GM21619 (cell line): ENCODE data around the gene TTYH3.
A peak's percentile ranks its signal among the peaks of the same experiment; 100 is the strongest.

ENCODE experiments used
- ATAC-seq: cut with Tn5 transposase; IDR thresholded peaks from one replicate; pipeline ENCODE4 v1.9.1; 2021; ENCODE audit not compliant: unreplicated experiment

The TTYH3 gene

GRCh38 chr7:2614631-2615330 is 17.0 kb upstream of the TTYH3 start:
- no peak for ATAC-seq

DNA sequence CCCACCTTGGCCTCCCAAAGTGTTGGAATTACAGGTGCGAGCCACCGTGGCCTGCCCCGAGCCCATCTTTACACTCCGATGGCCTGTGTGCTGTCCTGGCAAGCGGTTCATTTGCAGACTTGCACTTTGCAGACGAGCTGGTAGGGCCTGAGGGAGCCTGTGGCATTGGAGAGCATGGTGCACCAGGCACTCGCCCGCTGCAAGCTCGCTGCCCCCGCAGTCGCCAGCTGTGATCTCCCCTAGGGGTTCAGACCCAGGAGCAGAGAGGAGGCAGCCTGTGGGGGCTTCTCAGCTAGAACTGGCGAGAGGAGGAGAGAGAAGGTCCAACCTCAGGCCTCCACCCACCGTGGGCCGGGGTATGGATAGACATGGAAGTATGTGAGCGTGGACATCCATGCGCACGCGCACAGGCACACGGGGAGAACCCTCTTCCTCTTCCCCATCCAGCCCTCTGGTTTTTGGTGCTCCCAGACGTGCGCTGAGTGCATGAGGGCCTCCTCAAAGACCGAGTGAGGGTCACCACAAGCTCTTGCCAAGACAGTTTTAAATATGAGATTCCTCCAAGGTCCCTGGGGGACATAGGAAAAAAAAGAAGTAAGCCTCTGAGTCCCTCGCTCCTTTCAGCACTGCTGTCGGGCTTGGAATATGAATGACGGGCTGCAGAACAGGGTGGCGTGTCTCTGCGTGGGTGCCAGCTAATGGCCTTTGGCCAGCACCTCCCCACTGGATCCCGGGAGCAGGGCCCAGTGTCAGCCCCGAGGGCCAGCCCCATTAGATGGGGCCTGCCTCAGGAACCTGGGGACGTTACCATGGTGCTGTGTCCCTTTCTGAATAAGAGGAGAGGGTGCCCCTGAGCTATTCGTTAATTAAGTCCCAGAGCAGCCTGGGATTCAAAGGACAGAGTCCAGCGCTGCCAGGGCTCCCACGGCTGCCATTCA is 15.1 kb upstream of the TTYH3 start:
- no peak for ATAC-seq

DNA sequence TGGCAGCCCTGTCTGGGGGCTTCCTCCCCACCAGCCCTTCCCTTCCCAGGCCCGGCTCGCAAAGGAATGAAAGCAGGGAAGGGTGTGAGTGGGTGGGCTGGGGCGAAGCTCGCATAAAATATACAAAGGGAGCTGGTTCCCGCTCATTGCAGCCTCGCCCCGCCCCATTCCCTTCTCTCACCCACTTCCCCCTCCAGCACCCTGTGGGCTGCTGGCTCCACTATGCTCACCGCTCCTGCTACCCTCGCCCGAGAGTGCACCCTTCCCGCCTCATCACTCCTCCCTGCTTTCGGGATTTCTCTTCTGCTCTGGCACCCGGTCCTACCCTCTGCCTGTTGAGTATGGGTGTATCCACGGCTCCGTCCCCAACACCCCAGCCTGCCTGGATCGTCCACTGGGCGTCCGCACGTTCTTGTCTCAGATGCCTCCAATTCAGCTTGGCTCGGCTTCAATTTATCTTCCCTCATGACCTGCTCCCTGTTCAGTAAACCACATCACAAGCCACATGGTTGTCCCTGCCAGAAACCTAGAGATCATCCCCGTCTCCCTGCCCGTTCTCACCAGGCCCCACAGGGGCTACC is 14.4 kb upstream of the TTYH3 start:
- no peak for ATAC-seq

- no peak for ATAC-seq
Observed at GRCh38 chr7:2619116-2619515, 12.7 kb upstream of the TTYH3 start.

DNA sequence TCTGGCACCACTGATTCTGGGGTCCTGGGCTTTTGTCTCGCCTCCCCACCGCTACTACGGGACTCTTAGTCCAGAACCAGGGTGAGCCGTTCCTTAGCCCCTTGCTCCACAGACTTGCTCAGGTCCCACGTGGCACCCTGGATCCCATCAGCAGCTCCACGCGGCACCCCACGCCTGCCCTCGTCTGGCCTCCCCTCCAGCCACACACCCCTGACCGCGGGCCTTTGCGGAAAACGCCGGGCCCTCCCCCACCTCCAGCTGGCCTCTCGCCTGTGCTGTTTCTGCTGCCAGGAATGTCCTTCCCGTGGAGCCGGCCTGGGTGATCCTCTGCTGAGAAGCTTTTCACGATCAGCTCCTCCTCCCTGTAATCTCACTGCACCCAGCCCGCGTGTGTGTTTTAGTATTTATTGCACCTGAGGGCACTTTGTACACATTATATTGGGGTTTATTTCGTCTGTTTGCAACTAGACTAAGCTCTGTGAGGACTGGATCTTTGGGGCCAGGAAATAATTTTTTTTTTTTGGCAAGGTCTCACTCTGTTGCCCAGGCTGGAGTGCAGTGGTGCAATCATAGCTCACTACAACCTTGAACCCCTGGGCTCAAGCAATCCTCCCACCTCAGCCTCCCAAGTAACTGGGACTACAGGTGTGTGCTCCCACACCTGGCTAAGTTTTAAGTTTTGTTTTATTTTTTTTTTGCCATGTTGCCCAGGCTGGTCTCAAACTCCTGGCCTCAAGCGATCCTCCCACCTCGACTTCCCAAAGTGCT is 10.5 kb upstream of the TTYH3 start:
- no peak for ATAC-seq

GRCh38 chr7:2621948-2622640 is 9.7 kb upstream of the TTYH3 start:
- no peak for ATAC-seq

- ATAC-seq: no peak
Observed at GRCh38 chr7:2622869-2623697, 8.7 kb upstream of the TTYH3 start.

- ATAC-seq: no peak
Observed at GRCh38 chr7:2623698-2624014, 8.1 kb upstream of the TTYH3 start.

DNA sequence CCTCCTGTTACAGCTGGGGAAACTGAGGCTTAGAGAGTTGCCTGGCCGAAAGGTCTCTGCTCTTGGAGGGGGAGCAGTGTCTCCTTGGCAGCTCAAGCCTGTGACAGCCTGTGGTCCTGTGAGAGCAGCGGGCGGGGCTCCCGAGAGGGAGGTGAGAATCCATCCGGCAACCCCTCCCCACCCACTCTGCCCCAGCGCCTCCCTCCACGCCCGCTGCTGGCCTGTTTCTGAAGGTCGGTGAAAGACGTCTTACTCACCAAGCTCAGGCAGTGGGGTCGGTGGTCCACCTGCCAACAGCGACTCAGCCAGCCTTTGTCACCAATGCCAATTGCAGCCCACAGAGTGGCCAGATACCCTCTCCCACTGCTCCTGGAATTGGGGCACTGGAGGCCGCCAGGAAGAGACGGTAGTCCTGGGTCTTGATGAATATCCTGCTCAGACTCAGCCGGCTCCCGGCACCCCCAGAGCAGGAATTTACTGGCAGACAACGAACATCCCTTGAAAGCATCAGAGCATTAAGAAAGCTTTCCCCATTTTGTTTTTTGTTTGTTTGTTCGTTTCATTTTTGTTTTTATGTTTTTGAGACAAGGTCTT is 7.4 kb upstream of the TTYH3 start:
- ATAC-seq: no peak

DNA sequence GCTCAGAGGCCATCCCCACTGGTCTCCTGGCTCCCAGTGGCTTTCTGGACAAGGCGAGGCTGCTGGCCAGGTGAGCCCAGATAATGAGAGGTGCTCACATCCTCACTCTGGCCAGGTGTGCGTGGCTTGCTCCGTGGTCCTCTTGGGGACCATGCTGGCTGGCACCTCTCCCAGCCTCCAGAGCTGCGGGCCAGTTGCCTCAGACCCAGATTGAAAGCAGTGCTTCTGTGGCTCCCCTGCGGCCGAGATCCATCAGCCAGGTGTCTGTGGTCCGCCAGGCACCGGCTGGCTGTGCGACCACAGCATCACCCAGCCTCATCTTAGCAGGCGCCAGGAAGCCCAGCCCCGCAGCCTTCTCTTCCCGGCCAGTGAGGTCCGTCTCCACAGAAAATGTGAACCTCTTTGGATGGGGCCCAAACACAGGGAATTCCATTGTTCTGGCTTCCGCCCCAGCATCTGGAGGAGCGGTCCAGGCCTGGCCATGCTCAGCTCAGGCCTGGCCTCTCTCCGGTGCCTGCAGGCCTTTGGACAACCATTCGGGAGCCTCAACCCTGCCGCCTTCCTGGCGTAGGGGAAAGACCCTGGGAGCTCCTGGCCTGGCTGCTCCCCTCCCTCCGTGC is 5.2 kb upstream of the TTYH3 start:
- no peak for ATAC-seq

DNA sequence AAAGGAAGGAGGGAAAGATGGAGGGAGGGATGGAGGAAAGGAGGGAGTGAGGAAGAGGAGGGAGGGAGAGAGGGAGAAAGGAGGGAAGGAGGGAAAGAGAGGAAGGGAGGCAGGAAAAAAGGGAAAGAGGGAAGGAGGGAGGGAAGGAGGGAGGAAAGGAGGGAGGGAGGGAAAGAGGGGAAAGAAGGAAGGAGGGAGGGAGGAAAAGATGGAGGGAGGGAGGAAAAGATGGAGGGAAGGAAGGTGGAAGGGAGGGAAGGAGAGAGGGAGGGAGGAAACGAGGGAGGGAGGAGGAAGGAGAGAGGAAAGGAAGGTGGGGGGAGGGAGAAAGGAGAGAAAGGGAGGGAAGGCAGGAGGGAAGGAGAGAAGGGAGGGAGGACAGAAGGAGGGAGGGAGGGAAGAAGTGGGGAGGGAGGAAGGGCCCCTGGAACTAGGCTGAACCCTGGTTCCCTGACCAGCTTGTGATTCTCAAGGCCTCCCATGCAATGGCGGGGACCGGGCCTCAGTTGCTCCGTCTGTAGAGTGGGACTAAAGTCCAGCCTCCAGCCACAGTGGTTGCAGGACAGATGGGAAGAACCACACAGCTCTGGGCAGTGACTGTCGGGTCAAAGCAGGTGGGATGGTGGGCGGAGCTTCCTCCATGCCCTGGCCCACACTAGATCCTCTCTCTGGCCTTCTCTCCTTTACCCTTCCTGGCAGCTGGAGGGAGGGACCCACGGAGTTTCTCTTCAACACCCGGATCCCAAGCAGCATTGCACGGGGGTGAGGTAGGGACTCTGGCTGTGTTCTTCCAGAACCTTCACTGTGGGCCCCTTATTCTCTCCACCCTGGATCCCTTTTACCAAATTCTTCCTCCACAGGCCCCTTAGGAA is 4.3 kb upstream of the TTYH3 start:
- ATAC-seq: no peak

DNA sequence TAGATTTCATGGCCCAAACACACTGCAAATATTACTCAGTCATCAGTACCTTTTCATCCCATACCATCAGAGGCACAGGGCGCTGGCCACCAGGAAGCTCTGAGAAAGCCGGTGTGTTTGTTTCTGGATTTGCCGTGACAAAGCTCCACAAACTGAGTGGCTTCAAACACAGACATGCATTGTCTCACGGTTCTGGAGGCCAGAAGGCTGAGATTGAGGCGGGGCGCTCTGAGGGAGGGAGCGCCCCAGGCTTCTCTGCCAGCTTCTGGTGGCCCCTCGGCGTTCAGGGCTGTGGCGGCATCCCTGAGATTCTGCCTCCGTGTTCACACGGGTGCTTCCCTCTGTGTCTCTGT is 3.7 kb upstream of the TTYH3 start:
- no peak for ATAC-seq

- ATAC-seq: no peak
Observed at GRCh38 chr7:2628891-2629290, 2.9 kb upstream of the TTYH3 start.

DNA sequence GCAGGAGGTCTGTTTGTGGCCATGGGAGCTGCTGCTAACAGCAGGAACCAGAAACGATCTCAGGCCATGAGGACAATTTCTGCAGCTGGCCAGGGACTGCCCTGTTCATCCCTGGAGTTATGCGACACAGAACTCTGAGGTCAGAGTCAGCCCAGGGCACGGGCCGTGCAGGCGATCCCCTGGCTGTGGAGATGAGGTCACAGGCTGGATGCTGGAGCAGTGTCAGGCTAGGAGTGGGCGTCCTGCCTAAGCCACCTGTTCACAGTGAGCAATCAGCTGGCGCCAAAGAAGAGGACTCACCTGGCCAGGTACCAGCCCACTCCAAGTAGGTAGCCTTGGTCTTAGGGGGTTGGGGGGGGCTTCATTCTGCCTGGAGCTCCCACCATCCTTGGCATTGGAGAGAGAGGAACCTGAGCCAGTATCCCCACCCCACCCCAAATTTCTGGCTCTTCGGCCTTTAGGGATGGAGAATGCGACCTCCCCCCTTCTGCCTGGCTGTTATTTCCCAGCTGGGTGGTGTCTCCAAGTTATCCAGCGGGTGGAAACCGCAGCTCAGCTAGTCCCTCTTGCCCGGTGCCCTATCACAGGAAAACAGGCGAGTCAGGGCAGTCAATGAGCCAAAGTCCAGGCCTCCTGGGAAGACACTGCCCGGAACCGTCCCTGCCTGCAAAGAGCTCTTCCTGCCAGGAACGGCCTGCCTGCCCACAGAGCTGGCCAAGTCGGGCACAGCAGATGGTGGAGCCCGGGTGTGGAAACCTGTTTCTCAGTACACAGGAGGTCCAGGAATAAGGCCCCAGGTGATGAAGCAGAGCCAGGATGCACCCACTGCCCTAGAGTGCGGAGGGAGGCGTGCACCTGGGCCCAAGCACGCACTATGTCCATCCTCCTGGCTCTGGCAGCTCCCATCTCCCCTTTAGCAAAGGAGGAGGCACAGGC is 1.8 kb upstream of the TTYH3 start:
- no peak for ATAC-seq

GRCh38 chr7:2632733-2633537 is 1.1 kb downstream of the TTYH3 start:
- ATAC-seq: peak; percentile 9

GRCh38 chr7:2633538-2634266 is 1.9 kb downstream of the TTYH3 start:
- ATAC-seq: no peak
